Heart left ventricle (tissue), 13 donors: ENCODE measurements around the gene PPP2R5D.

Source experiments
- POLR2A ChIP-seq, 2 donors: fragments of 450-650 bp; IDR thresholded peaks; one replicate each; pipeline ENCODE4 v1.6.1; 2017; ENCODE audit warnings: antibody characterized with exemption in 2 of 2, mild to moderate bottlenecking in 2 of 2, moderate library complexity in 2 of 2
- TF ChIP-seq, protein P1 (sequence below), 12 donors: fragments of 200-600 bp; sonication (generic) in 4 of 12; IDR thresholded peaks; one replicate each; pipeline versions ENCODE4 v1.5.0 to v1.8.0; 2018 to 2022; ENCODE audit warnings: antibody characterized with exemption in 12 of 12, mild to moderate bottlenecking in 5 of 12
- donor health status: ischemic (EF 13 %, LVEDD 7.1; RV severe dilation, severe dysfunction).
- donor health status: DM: no; HTN: yes; CAD: no.
- donor health status: DM: no; HTN: no; CAD: no.
- donor health status: ischemic (EF 25% LVEDD 6.9; RV normal size, moderate dysfunction).
- donor health status: ischemic (EF 25% LVEDD 5.7; RV mildly dilated, moderate dysfunction).
- donor health status: ischemic (EF 35%, LVEDD 5.7; RV mildly dilated, moderate dysfunction).
- donor health status: nonischemic (EF 11% LVEDD 7.7; RV severe dilation, severe dysfunction).
- donor health status: DM: yes; HTN: yes; CAD: no.
- donor health status: PGD.
- donor health status: ischemic (EF 29% LVEDD 5.4; RV normal size, mild dysfunction).
- donor health status: nonischemic (EF 23%, LVEDD 6.1; RV moderate dilation, normal function).

DNA sequence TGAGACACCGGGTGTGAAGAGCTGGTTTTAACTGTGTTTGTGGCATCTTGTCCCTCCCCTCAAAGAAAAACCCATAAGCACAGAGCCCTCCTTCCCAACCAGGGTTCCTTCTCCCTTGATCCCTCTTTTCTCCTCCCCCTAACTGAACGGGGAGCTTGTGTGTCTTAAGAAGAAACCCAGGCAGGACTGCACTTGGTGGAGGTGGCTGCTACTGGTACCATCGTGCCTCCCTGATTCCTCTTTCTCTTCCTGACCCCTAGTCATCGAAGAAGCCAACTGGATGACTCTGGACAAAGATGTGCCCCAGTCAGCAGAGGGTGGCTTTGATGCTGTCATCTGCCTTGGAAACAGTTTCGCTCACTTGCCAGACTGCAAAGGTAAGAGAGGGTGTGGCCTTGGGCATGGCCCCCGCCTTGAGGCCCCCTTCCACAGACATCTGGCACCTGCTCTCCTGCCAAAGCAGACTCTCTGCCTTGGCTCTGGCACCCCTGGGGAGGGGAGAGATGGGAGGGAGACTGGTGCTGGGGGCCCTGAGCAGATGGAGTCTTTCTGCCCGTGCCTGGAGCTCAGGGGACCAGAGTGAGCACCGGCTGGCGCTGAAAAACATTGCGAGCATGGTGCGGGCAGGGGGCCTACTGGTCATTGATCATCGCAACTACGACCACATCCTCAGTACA lies 21.7 kb upstream of the PPP2R5D start:
- TF ChIP-seq, protein P1, sequence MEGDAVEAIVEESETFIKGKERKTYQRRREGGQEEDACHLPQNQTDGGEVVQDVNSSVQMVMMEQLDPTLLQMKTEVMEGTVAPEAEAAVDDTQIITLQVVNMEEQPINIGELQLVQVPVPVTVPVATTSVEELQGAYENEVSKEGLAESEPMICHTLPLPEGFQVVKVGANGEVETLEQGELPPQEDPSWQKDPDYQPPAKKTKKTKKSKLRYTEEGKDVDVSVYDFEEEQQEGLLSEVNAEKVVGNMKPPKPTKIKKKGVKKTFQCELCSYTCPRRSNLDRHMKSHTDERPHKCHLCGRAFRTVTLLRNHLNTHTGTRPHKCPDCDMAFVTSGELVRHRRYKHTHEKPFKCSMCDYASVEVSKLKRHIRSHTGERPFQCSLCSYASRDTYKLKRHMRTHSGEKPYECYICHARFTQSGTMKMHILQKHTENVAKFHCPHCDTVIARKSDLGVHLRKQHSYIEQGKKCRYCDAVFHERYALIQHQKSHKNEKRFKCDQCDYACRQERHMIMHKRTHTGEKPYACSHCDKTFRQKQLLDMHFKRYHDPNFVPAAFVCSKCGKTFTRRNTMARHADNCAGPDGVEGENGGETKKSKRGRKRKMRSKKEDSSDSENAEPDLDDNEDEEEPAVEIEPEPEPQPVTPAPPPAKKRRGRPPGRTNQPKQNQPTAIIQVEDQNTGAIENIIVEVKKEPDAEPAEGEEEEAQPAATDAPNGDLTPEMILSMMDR (IDR thresholded peaks at IDR 0.05) = no peak
- TF ChIP-seq POLR2A (IDR thresholded peaks at IDR 0.05) = no peak
